Ishikawa (cell line): ENCODE results near the gene ROR1.

Experiments
- CEBPB ChIP-seq: IDR thresholded peaks from 2 replicates; pipeline ENCODE4 v1.6.1; 2012
- CREB1 ChIP-seq: IDR thresholded peaks from 2 replicates; pipeline ENCODE4 v1.6.1; 2012; ENCODE audit warnings: low read depth
- EGR1 ChIP-seq: IDR thresholded peaks from 2 replicates; pipeline ENCODE4 v1.6.1; 2012
- EP300 ChIP-seq: IDR thresholded peaks from 2 replicates; pipeline ENCODE4 v1.6.1; 2012; ENCODE audit warnings: borderline replicate concordance
- FOXM1 ChIP-seq: IDR thresholded peaks from 2 replicates; pipeline ENCODE4 v1.6.1; 2012; ENCODE audit warnings: low read depth, borderline replicate concordance
- MAX ChIP-seq: IDR thresholded peaks from 2 replicates; pipeline ENCODE4 v1.6.1; 2012
- NFIC ChIP-seq: IDR thresholded peaks from 2 replicates; pipeline ENCODE4 v1.6.1; 2012
- RAD21 ChIP-seq: IDR thresholded peaks from 2 replicates; pipeline ENCODE4 v1.6.1; 2012; ENCODE audit warnings: low read depth
- REST ChIP-seq: IDR thresholded peaks from 2 replicates; pipeline ENCODE4 v1.6.1; 2012; ENCODE audit warnings: low read depth, mild to moderate bottlenecking
- TAF1 ChIP-seq: IDR thresholded peaks from 2 replicates; pipeline ENCODE4 v1.6.1; 2012; ENCODE audit warnings: low read depth, mild to moderate bottlenecking
- TCF12 ChIP-seq: IDR thresholded peaks from 2 replicates; pipeline ENCODE4 v1.6.1; 2012; ENCODE audit warnings: low read depth
- TEAD4 ChIP-seq: IDR thresholded peaks from 2 replicates; pipeline ENCODE4 v1.6.1; 2012
- USF1 ChIP-seq: IDR thresholded peaks from 2 replicates; pipeline ENCODE4 v1.6.1; 2012
- YY1 ChIP-seq: IDR thresholded peaks from 2 replicates; pipeline ENCODE4 v1.6.1; 2012; ENCODE audit warnings: low read depth
- ZBTB7A ChIP-seq: IDR thresholded peaks from 2 replicates; pipeline ENCODE4 v1.6.1; 2012; ENCODE audit warnings: low read depth

The ROR1 gene

GRCh38 chr1:64212031-64212430 lies 438.2 kb downstream of the ROR1 start:
- no peak for TF ChIP-seq RAD21
- TF ChIP-seq ZBTB7A = no peak
- TF ChIP-seq EP300 = no peak
- no peak for TF ChIP-seq YY1
- TF ChIP-seq TEAD4 = no peak
- no peak for TF ChIP-seq EGR1
- no peak for TF ChIP-seq USF1
- no peak for TF ChIP-seq CREB1
- no peak for TF ChIP-seq CEBPB
- TF ChIP-seq TCF12 = no peak
- TF ChIP-seq REST = no peak
- no peak for TF ChIP-seq TAF1

GRCh38 chr1:64215576-64215975 lies 441.8 kb downstream of the ROR1 start:
- no peak for TF ChIP-seq USF1
- peak; percentile 79 for TF ChIP-seq TCF12
- no peak for TF ChIP-seq EGR1
- TF ChIP-seq TEAD4 = peak; percentile 78
- peak; percentile 28; the same call in 1 of the 2 replicates for TF ChIP-seq MAX
- TF ChIP-seq TAF1 = no peak
- no peak for TF ChIP-seq ZBTB7A
- peak; percentile 87 for TF ChIP-seq NFIC
- TF ChIP-seq RAD21 = no peak
- TF ChIP-seq FOXM1 = peak; percentile 71
- peak; percentile 68; the same call in 1 of the 2 replicates for TF ChIP-seq YY1
- no peak for TF ChIP-seq CEBPB
- no peak for TF ChIP-seq REST
- TF ChIP-seq EP300 = peak; percentile 80

- no peak for TF ChIP-seq EGR1
- no peak for TF ChIP-seq FOXM1
- no peak for TF ChIP-seq REST
- no peak for TF ChIP-seq TCF12
- TF ChIP-seq NFIC = no peak
- no peak for TF ChIP-seq ZBTB7A
- TF ChIP-seq YY1 = no peak
- no peak for TF ChIP-seq MAX
- no peak for TF ChIP-seq RAD21
- no peak for TF ChIP-seq CREB1
- TF ChIP-seq EP300 = no peak
Measured at GRCh38 chr1:64220241-64220640, 446.4 kb downstream of the ROR1 start.

GRCh38 chr1:64223329-64224151 lies 449.7 kb downstream of the ROR1 start:
- TF ChIP-seq CEBPB (no peak), YY1 (no peak), CREB1 (no peak), EP300 (no peak), TAF1 (no peak)
